CD4-positive, CD25-positive, alpha-beta regulatory T cell (primary cell): ENCODE measurements around the gene PRSS16. TPM values are rescaled to one million over a fixed set of nuclear protein-coding genes. Genes with fewer than 3 reads are reported as not detected.
A peak's percentile ranks its signal among the peaks of the same experiment; 100 is the strongest.

Source experiments
- ATAC-seq, 2 donors: fragments of 150-1000 bp; cut with Tn5 transposase; one replicate each; pipeline ENCODE4 v1.10.0; 2021; ENCODE audit warnings: low read depth in 2 of 2, moderate number of reproducible peaks in 2 of 2, moderate library complexity in 1 of 2
- DNase-seq, 3 donors: peaks; one replicate each; pipeline versions ENCODE4 v3.0.0 to v3.0.0-alpha.2; 2012 to 2022; ENCODE audit warnings: mixed read lengths in 1 of 3
- H3K27ac ChIP-seq: one replicate; pipeline ENCODE4 v1.7.0; 2013; ENCODE audit warnings: mild to moderate bottlenecking, low read length; ENCODE audit not compliant: insufficient read depth, poor library complexity, severe bottlenecking
- H3K27me3 ChIP-seq: one replicate; pipeline ENCODE4 v1.7.0; 2013; ENCODE audit warnings: low read length; ENCODE audit not compliant: control insufficient read depth, insufficient read depth
- H3K36me3 ChIP-seq: one replicate; pipeline ENCODE4 v1.7.0; 2013; ENCODE audit warnings: mild to moderate bottlenecking, low read length, moderate library complexity; ENCODE audit not compliant: control insufficient read depth, insufficient read depth
- H3K4me1 ChIP-seq: 2 replicates; pipeline ENCODE4 v1.7.0; 2013; ENCODE audit warnings: mild to moderate bottlenecking, low read length; ENCODE audit not compliant: insufficient read depth, control insufficient read depth, poor library complexity, severe bottlenecking
- H3K4me3 ChIP-seq: one replicate; pipeline ENCODE4 v1.7.0; 2013; ENCODE audit warnings: low read depth, mild to moderate bottlenecking, low read length, moderate library complexity
- H3K9me3 ChIP-seq, 2 experiments: 1 replicate in 1 of 2; 2 replicates in 1 of 2; pipeline ENCODE4 v1.7.0; 2013; ENCODE audit warnings: low read length in 2 of 2, mild to moderate bottlenecking in 1 of 2, moderate library complexity in 1 of 2; ENCODE audit not compliant: control insufficient read depth in 2 of 2
- H3K27ac Mint-ChIP-seq, 3 donors: one replicate each; pipeline ENCODE4 v1.8.0; 2020 to 2022; ENCODE audit warnings: mild to moderate bottlenecking in 3 of 3, mixed read lengths in 3 of 3, moderate library complexity in 2 of 3
- H3K27me3 Mint-ChIP-seq: one replicate; pipeline ENCODE4 v1.8.0; 2022; ENCODE audit warnings: mild to moderate bottlenecking, mixed read lengths
- H3K36me3 Mint-ChIP-seq: one replicate; pipeline ENCODE4 v1.8.0; 2020; ENCODE audit warnings: mixed read lengths
- H3K4me1 Mint-ChIP-seq, 4 donors: one replicate each; pipeline ENCODE4 v1.8.0; 2020 to 2022; ENCODE audit warnings: mixed read lengths in 4 of 4, mild to moderate bottlenecking in 1 of 4
- H3K4me3 Mint-ChIP-seq, 4 donors: one replicate each; pipeline ENCODE4 v1.8.0; 2020 to 2022; ENCODE audit warnings: mild to moderate bottlenecking in 4 of 4, mixed read lengths in 4 of 4, moderate library complexity in 3 of 4
- H3K9me3 Mint-ChIP-seq, 7 donors: one replicate each; pipeline ENCODE4 v1.8.0; 2020 to 2022; ENCODE audit warnings: mixed read lengths in 7 of 7, mild to moderate bottlenecking in 3 of 7, moderate library complexity in 2 of 7
- polyA plus RNA-seq, 4 donors: library from polyadenylated mRNA; unstranded; fragments of 300-500 nt; fragmentation: Illumina TruSeq; gene quantifications; one replicate each; pipeline ENCODE4 v1.2.3, GENCODE V29; 2021
- total RNA-seq: library from RNA; stranded (reverse); gene quantifications from one replicate; pipeline ENCODE4 v1.2.3, GENCODE V29; 2022

The PRSS16 gene
- total and polyA plus RNA-seq, 5 donors from 2014 or later, result 0.19 to 1.7 (median 0.49) TPM

- H3K27ac Mint-ChIP-seq, result no peak overlapping the region
- H3K4me1 Mint-ChIP-seq, result peaks cover 0 to 2% (median 0%) of the 10 kb centered on the region in 4 donors
- H3K4me1 ChIP-seq, result no peaks in the 10 kb centered on the region
- no peak overlapping the region for H3K4me3 ChIP-seq
- H3K4me3 Mint-ChIP-seq, result peak overlapping the region in 2 of 4 donors; percentile 39 to 63
- H3K9me3 ChIP-seq, result peaks cover 39 to 59% of the 10 kb centered on the region in 2 experiments
- no peak overlapping the region for H3K27ac ChIP-seq
- peaks cover 95% of the 10 kb centered on the region for H3K27me3 Mint-ChIP-seq
- no peaks in the 10 kb centered on the region for H3K36me3 ChIP-seq
- peaks cover 5% of the 10 kb centered on the region for H3K36me3 Mint-ChIP-seq
- DNase-seq (no peak), ATAC-seq (no peak)
- peaks cover 63% of the 10 kb centered on the region for H3K27me3 ChIP-seq
- H3K9me3 Mint-ChIP-seq, result peaks cover 9 to 62% (median 32%) of the 10 kb centered on the region in 7 donors
These were observed 40.9 kb downstream of the PRSS16 start for GRCh38 chr6:27288136-27289044.

- H3K4me3 Mint-ChIP-seq, result peak overlapping the region in 2 of 4 donors; percentile 11 to 28
- Histone ChIP-seq H3K27ac (no peak overlapping the region), H3K4me3 (no peak overlapping the region), H3K27me3 (peaks cover 69% of the 10 kb centered on the region), H3K9me3 (peaks cover 42 to 57% of the 10 kb centered on the region in 2 experiments), H3K36me3 (no peaks in the 10 kb centered on the region), H3K4me1 (no peaks in the 10 kb centered on the region)
- peaks cover 5 to 56% (median 29%) of the 10 kb centered on the region in 7 donors for H3K9me3 Mint-ChIP-seq
- DNase-seq (no peak), ATAC-seq (no peak)
- H3K4me1 Mint-ChIP-seq, result no peaks in the 10 kb centered on the region
- peaks cover 5% of the 10 kb centered on the region for H3K36me3 Mint-ChIP-seq
- peak overlapping the region in 2 of 3 donors; percentile 7 to 66 for H3K27ac Mint-ChIP-seq
- peaks cover 88% of the 10 kb centered on the region for H3K27me3 Mint-ChIP-seq
These were observed 42.8 kb downstream of the PRSS16 start for GRCh38 chr6:27290065-27290849.

GRCh38 chr6:27290850-27291208 is 43.3 kb downstream of the PRSS16 start:
- Mint-ChIP-seq H3K36me3 (peaks cover 8% of the 10 kb centered on the region), H3K27ac (peak overlapping the region in 2 of 3 donors; percentile 7 to 66), H3K27me3 (peaks cover 88% of the 10 kb centered on the region), H3K4me3 (peak overlapping the region in 1 of 4 donors; percentile 28), H3K4me1 (peaks cover 0 to 4% (median 2%) of the 10 kb centered on the region in 4 donors), H3K9me3 (peaks cover 6 to 57% (median 29%) of the 10 kb centered on the region in 7 donors)
- Histone ChIP-seq H3K9me3 (peaks cover 45 to 62% of the 10 kb centered on the region in 2 experiments), H3K4me1 (no peaks in the 10 kb centered on the region), H3K27ac (no peak overlapping the region), H3K27me3 (peaks cover 74% of the 10 kb centered on the region), H3K4me3 (no peak overlapping the region), H3K36me3 (no peaks in the 10 kb centered on the region)
- ATAC-seq, result no peak
- no peak for DNase-seq

GRCh38 chr6:27293436-27294098 is 46.1 kb downstream of the PRSS16 start:
- Mint-ChIP-seq H3K4me1 (peaks cover 0 to 6% (median 4%) of the 10 kb centered on the region in 4 donors), H3K36me3 (peaks cover 12% of the 10 kb centered on the region), H3K4me3 (peak overlapping the region in 3 of 4 donors; percentile 21 to 38 (median 26)), H3K27me3 (peaks cover 86% of the 10 kb centered on the region), H3K9me3 (peaks cover 8 to 56% (median 29%) of the 10 kb centered on the region in 7 donors), H3K27ac (peak overlapping the region in 1 of 3 donors; percentile 71)
- no peaks in the 10 kb centered on the region for H3K4me1 ChIP-seq
- H3K9me3 ChIP-seq, result peaks cover 50 to 57% of the 10 kb centered on the region in 2 experiments
- no peak for DNase-seq
- H3K27ac ChIP-seq, result no peak overlapping the region
- no peak overlapping the region for H3K4me3 ChIP-seq
- no peak for ATAC-seq
- H3K27me3 ChIP-seq, result peaks cover 77% of the 10 kb centered on the region
- no peaks in the 10 kb centered on the region for H3K36me3 ChIP-seq

GRCh38 chr6:27294409-27294808 is 46.9 kb downstream of the PRSS16 start:
- H3K27ac ChIP-seq, result no peak overlapping the region
- Mint-ChIP-seq H3K4me3 (peak overlapping the region in 1 of 4 donors; percentile 39), H3K36me3 (peaks cover 12% of the 10 kb centered on the region), H3K27ac (no peak overlapping the region), H3K4me1 (peaks cover 0 to 6% (median 4%) of the 10 kb centered on the region in 4 donors), H3K27me3 (peaks cover 86% of the 10 kb centered on the region), H3K9me3 (peaks cover 8 to 52% (median 28%) of the 10 kb centered on the region in 7 donors)
- DNase-seq (no peak), ATAC-seq (no peak)
- H3K9me3 ChIP-seq, result peaks cover 45 to 53% of the 10 kb centered on the region in 2 experiments
- no peak overlapping the region for H3K4me3 ChIP-seq
- H3K36me3 ChIP-seq, result no peaks in the 10 kb centered on the region
- H3K27me3 ChIP-seq, result peaks cover 75% of the 10 kb centered on the region
- H3K4me1 ChIP-seq, result no peaks in the 10 kb centered on the region

GRCh38 chr6:27295301-27296079 is 48.0 kb downstream of the PRSS16 start:
- Histone ChIP-seq H3K4me1 (no peaks in the 10 kb centered on the region), H3K9me3 (peaks cover 37 to 47% of the 10 kb centered on the region in 2 experiments), H3K4me3 (no peak overlapping the region), H3K27ac (no peak overlapping the region), H3K27me3 (peaks cover 72% of the 10 kb centered on the region), H3K36me3 (no peaks in the 10 kb centered on the region)
- H3K4me3 Mint-ChIP-seq, result peak overlapping the region in 2 of 4 donors; percentile 1 to 3
- ATAC-seq (no peak), DNase-seq (no peak)
- H3K9me3 Mint-ChIP-seq, result peaks cover 8 to 45% (median 22%) of the 10 kb centered on the region in 7 donors
- H3K4me1 Mint-ChIP-seq, result peaks cover 0 to 6% (median 4%) of the 10 kb centered on the region in 4 donors
- peak overlapping the region in 2 of 3 donors; percentile 10 to 85 for H3K27ac Mint-ChIP-seq
- peaks cover 7% of the 10 kb centered on the region for H3K36me3 Mint-ChIP-seq
- peaks cover 87% of the 10 kb centered on the region for H3K27me3 Mint-ChIP-seq
